ENCODE measurements around the gene E2F3.
"Not testable (repeated sequence)": the region's sequence is repeated elsewhere in the genome, so short reads cannot be mapped to it uniquely, and the experiment has no call there.

The E2F3 gene

DNA sequence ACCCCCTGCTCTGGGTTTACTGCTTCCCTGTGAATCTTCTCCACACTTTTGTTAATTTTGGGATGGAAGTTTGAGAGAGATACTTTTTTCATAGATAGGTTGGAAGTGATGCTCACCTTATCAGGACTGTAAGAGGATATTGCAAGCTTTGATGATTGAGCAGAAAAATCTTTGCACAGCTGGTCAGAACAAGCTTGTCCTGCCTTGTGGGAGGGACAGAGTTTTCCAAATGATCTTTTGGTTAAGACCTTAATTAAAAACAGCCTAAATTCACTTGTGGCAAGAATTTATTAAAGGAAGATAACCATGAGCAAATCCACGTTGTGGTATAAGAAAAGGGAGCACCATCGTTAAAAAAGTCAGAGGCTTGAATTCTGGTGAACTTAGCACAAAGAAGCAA, 32.2 kb downstream of the E2F3 start:
- DNase-seq (ENCODE audit: low spot score): no peak

DNA sequence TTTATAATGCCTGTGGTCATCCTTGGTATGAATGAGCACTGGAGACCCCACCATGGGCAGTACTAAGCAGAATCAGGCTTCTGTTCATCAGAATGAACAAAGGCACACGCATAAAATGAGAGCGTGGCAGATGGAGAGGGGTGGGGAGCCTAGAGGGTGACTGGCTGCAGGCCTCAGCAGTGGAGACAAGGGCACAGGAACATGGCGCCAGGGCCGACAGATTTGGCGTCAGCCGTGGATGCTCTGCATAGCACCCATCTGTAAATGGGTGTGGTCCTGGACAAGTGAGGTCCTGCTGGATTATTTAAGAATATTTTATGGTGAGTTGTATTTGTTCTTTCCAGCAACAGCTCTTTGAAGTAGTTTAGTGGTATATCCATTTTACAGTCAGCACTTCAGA, 33.1 kb downstream of the E2F3 start:
- no peak for DNase-seq (ENCODE audit: low spot score)

DNA sequence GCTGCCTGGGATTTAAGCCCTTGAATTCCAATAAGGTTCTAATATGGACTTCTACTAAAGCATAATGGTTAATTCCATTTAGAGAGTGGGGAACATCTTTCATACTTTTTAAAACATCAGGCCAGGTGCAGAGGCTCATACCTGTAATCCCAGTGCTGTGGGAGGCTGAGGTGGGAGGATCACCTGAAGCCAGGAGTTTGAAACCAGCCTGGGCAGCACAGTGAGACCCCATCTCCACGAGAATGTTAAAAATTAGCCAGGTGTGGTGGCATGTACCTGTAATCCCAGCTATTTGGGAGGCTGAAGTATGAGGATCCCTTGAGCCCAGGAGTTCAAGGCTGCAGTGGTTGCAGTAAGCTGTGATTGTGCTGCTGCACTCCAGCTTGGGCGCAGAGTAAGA, 35.0 kb downstream of the E2F3 start:
- DNase-seq (ENCODE audit: low spot score): no peak

- DNase-seq (ENCODE audit: low spot score): no peak
Measured at GRCh38 chr6:20437639-20438038, 36.0 kb downstream of the E2F3 start.

- no peak for DNase-seq (ENCODE audit: low spot score)
Measured at GRCh38 chr6:20438462-20439070, 36.9 kb downstream of the E2F3 start.

- no peak for DNase-seq (ENCODE audit: low spot score)
Measured at GRCh38 chr6:20439558-20439957, 37.9 kb downstream of the E2F3 start.

DNA sequence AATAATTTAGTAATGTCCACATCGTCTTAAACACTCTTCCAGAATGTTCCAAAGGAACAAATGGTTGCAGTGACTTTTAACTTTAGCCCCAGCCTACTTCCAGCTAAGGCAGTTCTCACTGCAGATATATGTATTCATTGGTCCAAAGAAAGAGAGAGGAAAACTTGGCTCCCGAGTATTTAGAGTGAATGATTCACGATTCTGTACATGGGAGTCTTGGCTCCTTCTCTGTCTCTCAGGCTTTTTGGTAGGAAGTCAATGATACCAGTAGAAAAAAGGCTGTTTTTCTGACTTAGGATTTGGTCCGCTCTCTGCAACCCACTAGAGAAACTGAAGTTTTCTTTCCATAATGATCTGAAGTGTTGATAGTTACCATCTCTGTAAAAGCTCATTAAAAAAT, 38.6 kb downstream of the E2F3 start:
- DNase-seq (ENCODE audit: low spot score): no peak

- DNase-seq (ENCODE audit: low spot score): no peak
Measured at GRCh38 chr6:20441236-20441635, 39.6 kb downstream of the E2F3 start.

GRCh38 chr6:20441921-20442320, 40.2 kb downstream of the E2F3 start:
- no peak for DNase-seq (ENCODE audit: low spot score)

DNA sequence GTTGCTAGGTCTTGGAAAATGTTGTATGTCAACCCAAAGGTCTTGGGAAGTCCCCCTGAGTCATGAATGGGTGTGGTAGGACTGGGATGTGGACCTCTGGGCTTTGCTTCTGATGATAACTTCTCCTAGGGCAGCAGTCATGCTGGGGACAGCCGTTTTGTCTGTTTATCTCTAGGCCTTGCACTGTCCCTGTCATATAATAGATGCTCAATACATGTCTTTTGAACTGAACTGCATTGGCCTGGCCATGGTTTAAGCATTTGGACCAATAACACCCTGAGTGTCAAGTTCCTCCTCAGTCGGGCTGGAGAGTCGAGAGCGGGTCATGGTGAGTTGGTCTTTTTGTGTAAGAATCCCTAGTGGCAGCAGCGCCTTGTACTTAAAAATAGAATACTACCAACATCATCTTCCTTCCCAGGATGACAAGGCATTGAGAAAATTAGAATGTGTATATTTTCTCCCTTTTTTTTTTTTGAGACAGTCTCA, 43.1 kb downstream of the E2F3 start:
- no peak for DNase-seq (ENCODE audit: low spot score)

DNA sequence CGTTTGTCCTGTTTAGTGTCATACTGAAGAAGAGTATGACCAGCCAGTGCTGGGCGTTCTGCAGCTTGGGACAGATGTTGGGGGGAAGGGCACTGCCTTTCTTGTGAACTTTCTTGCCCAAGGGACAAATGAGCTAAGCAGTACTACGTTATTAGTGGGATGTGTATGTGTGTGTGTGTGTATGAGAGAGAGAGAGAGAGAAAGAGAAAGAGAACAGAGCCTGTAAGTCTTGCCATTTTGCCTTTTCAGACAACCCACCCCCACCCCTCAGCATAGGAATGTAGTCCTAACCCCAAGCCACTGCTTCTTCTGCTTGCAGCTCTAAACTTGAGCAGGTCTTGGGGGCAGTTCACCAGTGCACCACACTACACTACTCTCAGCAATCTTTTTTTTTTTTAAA, 45.5 kb downstream of the E2F3 start:
- no peak for DNase-seq (ENCODE audit: low spot score)

- DNase-seq (ENCODE audit: low spot score): no peak
Measured at GRCh38 chr6:20447581-20448132, 46.0 kb downstream of the E2F3 start.

DNA sequence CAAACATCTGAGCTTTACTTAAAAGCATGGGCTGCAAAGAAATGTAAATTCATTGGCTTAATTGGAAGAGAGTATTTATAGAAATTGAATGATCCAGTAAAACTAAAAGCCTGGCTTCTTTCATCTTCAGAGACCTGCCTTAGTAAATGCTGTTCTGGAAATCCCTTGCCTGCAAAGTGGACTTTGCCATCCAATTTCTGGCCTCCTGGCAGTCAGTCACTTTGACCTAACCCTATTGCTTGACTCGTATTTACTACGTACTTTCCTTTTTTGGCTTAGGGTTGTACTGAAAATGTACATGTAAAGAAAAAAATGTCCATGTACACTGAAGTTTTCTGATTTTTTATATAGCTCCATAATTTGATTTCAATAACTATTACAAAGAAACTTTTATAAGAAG, 47.1 kb downstream of the E2F3 start:
- DNase-seq (ENCODE audit: low spot score): no peak

- DNase-seq (ENCODE audit: low spot score): no peak
Measured at GRCh38 chr6:20454204-20454824, 52.6 kb downstream of the E2F3 start.

- no peak for DNase-seq (ENCODE audit: low spot score)
Measured at GRCh38 chr6:20455251-20455940, 53.7 kb downstream of the E2F3 start.

DNA sequence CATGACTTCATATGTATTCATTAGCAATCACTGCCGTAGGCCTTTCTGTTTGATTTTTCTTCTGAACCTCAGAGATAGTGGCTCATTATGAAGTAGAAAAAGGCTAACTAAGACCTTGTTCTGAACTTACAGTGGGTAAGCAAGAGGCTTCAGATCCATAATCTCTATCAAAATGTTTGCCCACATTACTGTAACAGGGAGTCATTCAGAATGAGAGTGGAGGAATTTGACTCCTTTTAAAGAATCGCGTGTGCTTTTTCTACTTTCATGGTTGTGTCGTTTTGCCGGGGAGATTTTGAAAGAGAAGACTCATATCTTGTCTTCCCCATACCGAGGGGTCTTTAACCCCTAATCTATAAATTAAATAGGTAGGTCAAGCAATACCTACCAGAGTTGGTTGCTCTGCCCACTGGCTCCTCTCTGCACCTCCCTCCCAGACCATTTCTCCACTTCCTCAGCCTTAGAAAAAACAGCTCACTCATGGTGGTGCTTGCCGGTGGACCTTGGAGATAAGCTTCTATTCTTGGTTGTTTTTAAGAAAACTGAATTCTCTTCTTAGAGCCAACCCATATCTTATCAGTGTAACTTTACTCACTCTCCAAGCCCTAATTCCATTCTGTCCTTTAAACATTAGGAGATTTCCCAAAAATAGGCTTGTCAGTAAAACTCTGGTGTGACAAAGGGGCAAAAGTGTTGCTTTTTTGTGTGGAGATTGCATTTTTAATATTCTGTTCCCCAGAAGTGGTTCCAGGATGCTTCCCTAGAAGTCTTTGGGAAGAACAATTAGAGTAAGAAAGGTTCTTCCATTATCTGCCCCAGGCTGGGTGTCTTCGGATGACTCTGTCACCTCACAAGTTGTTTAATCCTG, 56.6 kb downstream of the E2F3 start:
- no peak for DNase-seq (ENCODE audit: low spot score)

- DNase-seq (ENCODE audit: low spot score): no peak
Measured at GRCh38 chr6:20459682-20460081, 58.0 kb downstream of the E2F3 start.

DNA sequence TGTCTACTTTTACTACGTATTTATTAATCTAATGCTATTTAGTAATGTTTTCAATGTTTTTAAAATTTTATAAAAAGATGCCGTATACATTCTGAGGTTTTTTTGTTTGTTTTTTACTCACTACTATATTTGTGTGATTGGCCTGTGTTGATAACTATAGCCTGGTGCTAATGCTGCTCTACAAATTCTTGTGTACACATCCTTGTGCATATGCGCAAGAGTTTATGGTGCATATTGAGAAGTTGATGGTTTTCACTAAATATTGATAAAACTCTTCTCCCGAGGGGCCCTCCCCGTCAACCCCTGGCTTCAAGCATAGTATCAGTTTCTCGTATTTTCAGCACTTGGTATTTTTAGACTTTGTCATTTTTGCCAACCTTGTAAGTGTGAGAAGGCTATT, 59.9 kb downstream of the E2F3 start:
- DNase-seq (ENCODE audit: low spot score): no peak

- no peak for DNase-seq (ENCODE audit: low spot score)
Measured at GRCh38 chr6:20463396-20463795, 61.7 kb downstream of the E2F3 start.

DNA sequence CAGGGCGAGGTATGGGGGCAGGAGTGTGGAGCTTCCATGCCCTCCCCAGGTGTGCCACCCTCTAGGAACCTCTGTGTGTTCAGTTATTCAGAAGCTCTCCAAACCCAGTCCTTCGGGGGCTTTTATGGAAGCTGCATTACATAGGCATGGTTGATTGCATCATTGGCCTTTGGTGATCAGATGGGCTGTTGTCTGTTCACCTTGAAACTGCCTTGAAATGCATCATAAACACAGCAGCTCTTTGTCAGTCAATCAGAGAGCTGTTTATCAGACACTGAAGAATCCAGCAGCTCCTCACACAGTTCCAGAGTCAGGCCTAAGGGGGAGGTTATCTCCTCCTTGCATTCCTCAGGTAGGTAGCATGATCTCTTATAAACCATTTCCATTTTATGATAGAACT, 62.4 kb downstream of the E2F3 start:
- DNase-seq (ENCODE audit: low spot score): no peak

GRCh38 chr6:20464847-20465246, 63.2 kb downstream of the E2F3 start:
- DNase-seq (ENCODE audit: low spot score): no peak

DNA sequence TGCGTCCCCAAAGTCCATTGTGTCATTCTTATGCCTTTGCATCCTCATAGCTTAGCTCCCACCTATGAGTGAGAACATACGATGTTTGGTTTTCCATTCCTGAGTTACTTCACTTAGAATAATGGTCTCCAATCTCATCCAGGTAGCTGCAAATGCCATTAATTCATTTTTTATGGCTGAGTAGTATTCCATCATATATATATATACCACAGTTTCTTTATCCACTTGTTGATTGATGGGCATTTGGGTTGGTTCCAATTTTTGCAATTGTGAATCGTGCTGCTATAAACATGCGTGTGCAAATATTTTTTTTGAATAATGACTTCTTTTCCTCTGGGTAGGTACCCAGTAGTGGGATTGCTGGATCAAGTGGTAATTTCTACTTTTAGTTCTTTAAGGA, 63.9 kb downstream of the E2F3 start:
- DNase-seq (ENCODE audit: low spot score): not testable (repeated sequence)
